Frontal cortex (tissue), 4 donors: Measurements from ENCODE around the gene ANKFN1. TPM values are rescaled to one million over a fixed set of nuclear protein-coding genes. Genes with fewer than 3 reads are reported as not detected.
"Not testable (repeated sequence)": the region's sequence is repeated elsewhere in the genome, so short reads cannot be mapped to it uniquely, and the experiment has no call there.

Experiments used
- DNase-seq, 2 donors: peaks; one replicate each; pipeline ENCODE4 v3.0.0; 2012; ENCODE audit warnings: low spot score in 2 of 2
- FAIRE-seq: peaks from 2 replicates; lab custom pipeline; 2012; peaks lifted over from hg19 to GRCh38; lab: Jason Lieb, UNC
- total RNA-seq: library from RNA; depleted of rRNA; stranded (reverse); fragments of >200 nt; gene quantifications from one replicate; pipeline ENCODE4 v1.2.3, GENCODE V29; 2014
- donor health status: control.
- donor health status: control.
- donor health status: control.

ANKFN1 gene
- total RNA-seq, 1 donor from 2014 or later: 2.4 TPM

GRCh38 chr17:56407086-56407485 is 253.8 kb downstream of the ANKFN1 start:
- FAIRE-seq (no peak), DNase-seq (no peak)

DNA sequence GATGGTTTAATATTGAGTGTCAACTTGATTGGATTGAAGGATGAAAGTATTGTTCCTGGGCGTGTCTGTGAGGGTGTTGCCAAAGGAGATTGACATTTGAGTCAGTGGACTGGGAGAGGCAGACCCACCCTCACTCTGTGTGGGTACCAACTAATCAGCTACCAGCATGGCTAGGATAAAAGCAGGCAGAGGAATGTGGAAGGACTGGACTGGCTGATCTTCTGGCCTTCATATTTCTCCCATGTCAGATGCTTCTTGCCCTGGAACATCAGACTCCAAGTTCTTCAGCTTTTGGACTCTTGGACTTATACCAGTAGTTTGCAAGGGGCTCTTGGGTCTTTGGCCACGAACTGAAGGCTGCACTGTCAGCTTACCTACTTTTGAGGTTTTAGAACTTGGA is 259.1 kb downstream of the ANKFN1 start:
- DNase-seq, FAIRE-seq: not testable (repeated sequence)

DNA sequence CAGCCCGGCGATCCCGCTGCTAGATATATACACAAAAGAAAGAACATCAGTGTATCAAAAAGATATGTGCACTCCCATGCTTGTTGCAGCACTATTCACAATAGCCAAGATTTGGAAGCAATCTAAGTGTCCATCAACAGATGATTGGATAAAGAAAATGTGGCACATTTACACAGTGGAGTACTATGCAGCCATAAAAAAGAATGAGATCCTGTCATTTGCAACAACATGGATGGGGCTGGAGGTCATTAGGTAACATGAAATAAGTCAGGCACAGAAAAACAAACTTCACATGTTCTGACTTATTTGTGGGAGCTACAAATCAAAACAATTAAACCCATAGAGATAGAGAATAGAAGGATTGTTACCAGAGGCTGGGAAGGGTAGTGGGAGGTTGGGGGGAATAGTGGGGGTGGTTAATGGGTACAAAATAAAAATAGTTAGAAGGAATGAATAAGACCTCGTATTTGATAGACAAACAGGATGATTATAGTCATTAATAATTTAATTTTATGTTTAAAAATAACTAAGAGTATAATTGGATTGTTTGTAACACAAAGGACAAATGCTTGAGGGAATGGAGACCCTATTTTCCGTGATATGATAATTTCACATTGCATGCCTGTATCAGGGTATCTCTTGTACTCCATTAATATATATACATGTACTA is 263.5 kb downstream of the ANKFN1 start:
- no peak for DNase-seq
- FAIRE-seq: no peak

DNA sequence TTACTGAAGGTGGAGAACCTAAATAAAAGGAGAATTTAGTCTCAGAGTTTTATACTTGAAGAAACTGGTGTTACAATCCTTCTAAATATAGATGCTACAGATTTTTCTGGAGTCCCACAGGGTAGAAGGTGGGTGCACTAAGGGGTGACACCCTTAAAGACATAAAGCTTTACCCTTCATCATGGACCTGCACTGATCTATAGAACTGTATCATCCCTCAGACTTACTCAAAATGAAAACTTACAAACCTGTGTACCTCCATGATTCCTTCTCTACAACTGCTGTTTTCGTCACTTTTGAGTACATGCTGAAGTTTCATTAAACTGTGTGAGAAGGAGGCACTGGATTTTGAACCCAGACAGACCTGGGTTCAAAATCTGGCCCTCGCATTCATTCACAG is 270.7 kb downstream of the ANKFN1 start:
- FAIRE-seq (no peak), DNase-seq (no peak)

- FAIRE-seq: no peak
- no peak for DNase-seq
Observed at GRCh38 chr17:56424543-56425044, 271.3 kb downstream of the ANKFN1 start.

- FAIRE-seq: no peak
- no peak for DNase-seq
Observed at GRCh38 chr17:56425483-56425882, 272.2 kb downstream of the ANKFN1 start.

- FAIRE-seq (no peak), DNase-seq (no peak)
Observed at GRCh38 chr17:56426901-56427300, 273.6 kb downstream of the ANKFN1 start.

DNA sequence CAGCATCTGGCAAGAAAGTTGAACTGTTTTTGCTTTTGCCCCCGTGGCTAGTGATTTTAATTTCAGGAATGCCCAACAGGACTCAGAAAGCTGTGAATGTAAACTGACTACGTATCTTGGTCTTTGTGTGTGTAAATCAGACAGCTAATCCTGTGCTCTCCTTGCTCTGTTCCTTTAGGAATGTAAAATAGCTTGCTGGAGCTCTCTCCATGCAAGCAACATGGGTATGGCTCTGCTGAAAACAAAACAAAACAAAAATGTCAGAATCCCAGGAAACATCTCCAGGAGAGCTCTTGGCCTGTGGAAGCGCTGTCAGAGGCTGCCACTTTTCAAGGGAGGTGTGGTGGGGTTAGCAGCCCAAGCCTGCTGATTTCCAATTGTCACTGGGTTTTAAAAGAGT is 278.5 kb downstream of the ANKFN1 start:
- FAIRE-seq (no peak), DNase-seq (no peak)

DNA sequence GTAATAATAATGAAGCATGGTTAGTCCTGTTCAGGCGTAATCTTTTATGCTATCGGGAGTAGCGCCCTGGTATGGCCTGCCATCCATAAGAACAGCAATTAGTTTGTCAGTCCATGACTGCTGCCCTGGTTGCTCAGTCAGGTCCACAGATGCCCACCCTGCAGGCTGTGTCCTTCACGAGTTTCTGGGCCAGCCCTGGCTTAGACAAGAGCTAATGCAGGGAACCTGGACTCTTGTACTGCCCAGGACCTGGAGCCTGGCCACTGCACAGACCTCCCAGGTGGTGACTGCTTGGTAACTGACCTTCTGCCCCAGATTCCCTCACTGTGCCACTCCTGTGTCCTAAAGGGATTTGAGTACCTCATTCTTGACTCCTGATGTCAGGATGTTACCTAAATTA is 279.2 kb downstream of the ANKFN1 start:
- no peak for DNase-seq
- no peak for FAIRE-seq

DNA sequence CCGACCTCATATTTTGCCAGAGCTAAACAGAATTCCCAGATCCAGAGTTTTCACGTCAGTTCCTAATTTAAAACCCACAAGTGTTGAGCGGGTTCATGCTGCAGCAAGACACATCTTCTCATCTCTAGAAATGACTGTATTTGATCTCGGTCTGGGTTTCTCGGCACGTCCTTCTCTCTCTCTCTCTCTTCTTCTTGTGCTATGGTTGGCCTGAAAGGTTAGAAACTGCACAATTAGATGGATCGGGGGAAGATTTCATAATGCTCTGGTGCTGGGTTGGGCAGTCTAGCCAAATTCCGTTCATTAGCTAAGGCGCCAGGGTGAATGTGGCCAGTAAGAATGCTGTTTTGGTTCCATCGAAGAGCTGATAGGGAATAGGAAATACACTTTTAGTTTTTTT is 281.3 kb downstream of the ANKFN1 start:
- DNase-seq: no peak
- FAIRE-seq: no peak

DNA sequence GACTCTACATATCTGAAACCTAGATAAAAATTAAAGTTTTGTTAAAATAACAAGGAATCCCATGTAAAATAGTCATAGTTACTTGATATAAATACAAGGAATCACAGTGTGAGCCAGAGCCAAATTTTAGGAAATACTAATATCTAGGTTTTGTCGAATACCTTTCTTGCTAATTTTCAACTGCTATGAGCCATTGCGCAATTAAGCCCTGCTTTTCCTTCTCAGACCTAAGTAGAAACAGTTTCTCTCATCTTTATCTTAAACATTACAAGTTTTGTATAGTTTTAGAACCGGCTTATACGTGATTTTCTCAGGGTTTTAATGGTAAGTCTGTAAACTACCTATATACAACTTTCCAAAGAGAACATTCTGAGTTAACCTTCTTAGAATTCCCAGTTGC is 282.9 kb downstream of the ANKFN1 start:
- FAIRE-seq (no peak), DNase-seq (no peak)

GRCh38 chr17:56440419-56440818 is 287.1 kb downstream of the ANKFN1 start:
- DNase-seq (no peak), FAIRE-seq (no peak)

DNA sequence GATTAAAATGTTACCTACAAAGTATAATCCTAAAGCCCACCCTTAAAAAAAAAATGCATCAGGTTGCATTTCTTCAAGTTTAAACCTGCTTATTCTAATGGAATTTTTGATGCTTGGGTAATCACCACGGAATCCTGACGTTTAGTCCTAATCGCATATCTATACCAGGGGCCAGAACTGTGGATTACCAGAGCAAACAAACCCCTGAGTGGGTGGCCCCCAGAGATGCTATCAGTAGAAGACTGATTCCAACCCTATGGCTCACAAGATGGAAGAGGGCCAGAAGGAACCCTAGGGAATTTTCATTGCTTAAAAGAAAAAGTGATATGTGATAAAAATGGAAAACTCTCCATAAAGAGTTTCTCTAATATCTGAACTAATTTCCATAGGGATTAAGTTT is 288.0 kb downstream of the ANKFN1 start:
- no peak for FAIRE-seq
- no peak for DNase-seq

DNA sequence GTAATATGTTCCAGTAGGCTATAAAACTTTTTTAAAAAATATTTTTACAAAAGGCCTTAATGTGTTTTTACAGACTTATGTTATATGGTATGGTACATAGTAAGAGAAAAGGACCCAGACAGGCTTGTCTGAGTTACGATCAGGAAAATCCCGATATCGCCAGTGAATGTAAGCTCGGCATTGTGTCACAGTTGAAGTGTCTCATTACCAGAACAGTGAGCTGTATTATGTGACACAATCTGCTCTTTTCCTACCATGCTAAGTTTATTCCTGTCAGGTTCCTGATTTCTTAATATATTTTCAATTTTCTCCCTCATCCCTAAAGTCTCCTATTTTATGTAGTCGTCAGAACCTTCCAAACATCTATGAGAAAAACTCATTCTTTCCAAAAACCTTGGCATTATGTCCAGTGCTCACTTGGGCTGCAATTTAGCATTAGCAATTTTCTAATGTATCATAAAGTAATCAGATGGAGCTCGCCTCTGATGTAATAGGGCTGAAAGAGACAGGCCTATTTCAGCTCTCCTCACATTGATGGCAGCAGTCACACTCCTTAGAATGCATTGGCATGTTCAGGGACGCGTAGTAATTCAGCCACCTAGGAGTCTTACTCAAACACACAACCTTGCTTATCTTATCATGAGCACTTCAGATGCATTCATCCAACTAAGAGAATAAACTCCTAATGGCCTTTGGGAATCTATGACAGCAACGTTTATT is 292.6 kb downstream of the ANKFN1 start:
- no peak for FAIRE-seq

GRCh38 chr17:56447171-56447570 is 293.9 kb downstream of the ANKFN1 start:
- DNase-seq: no peak

More for the DNA sequence above, 292.6 kb downstream of the ANKFN1 start:
- no peak for DNase-seq

GRCh38 chr17:56448371-56448770 is 295.1 kb downstream of the ANKFN1 start:
- no peak for DNase-seq
- no peak for FAIRE-seq

More at GRCh38 chr17:56447171-56447570, 293.9 kb downstream of the ANKFN1 start:
- FAIRE-seq: no peak

DNA sequence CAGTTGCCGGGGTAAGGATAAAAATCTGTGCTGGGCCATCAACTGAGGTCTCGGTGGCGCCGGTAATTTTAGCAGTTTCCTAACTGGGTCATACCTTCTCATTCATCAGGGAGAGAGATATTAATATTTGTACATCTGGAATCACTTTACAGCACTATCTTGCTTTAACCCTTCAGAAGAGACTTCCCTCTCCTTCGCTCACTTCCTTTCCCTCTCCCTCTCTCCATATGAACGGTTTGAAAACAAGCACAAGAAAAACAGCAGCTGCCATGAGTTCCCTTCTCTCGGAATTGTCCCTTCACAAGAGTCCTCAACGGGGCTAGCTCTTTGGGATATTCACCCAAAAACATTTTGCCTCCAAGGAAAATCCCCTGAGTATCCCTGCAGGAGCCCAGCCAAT is 295.9 kb downstream of the ANKFN1 start:
- DNase-seq (no peak), FAIRE-seq (no peak)

- no peak for FAIRE-seq
- no peak for DNase-seq
Observed at GRCh38 chr17:56451629-56452028, 298.4 kb downstream of the ANKFN1 start.

GRCh38 chr17:56452461-56452860 is 299.2 kb downstream of the ANKFN1 start:
- FAIRE-seq: no peak
- no peak for DNase-seq

GRCh38 chr17:56457501-56457900 is 304.2 kb downstream of the ANKFN1 start:
- DNase-seq (no peak), FAIRE-seq (no peak)

GRCh38 chr17:56465886-56466285 is 312.6 kb downstream of the ANKFN1 start:
- DNase-seq (no peak), FAIRE-seq (no peak)
